Breast epithelium (tissue), 4 donors: ENCODE results near the gene TPST1. TPM values are rescaled to one million over a fixed set of nuclear protein-coding genes. Genes with fewer than 3 reads are reported as not detected.

Experiments
- DNase-seq, 2 donors: peaks; one replicate each; pipeline ENCODE4 v3.0.0-alpha.2; 2019; ENCODE audit warnings: low spot score in 2 of 2
- H3K27ac ChIP-seq, 2 donors: fragments of 200-600 bp; sonication (generic) in 1 of 2; one replicate each; pipeline ENCODE4 v1.5.1; 2016 to 2019; ENCODE audit warnings: mild to moderate bottlenecking in 1 of 2
- H3K27me3 ChIP-seq, 2 donors: fragments of 200-600 bp; sonication (generic) in 1 of 2; one replicate each; pipeline versions ENCODE4 v1.5.1 to v1.6.0; 2017 to 2019; ENCODE audit warnings: control low read depth in 1 of 2, mild to moderate bottlenecking in 1 of 2
- H3K36me3 ChIP-seq: fragments of 200-600 bp; one replicate; pipeline ENCODE4 v1.5.1; 2019
- H3K4me1 ChIP-seq, 2 donors: fragments of 200-600 bp; sonication (generic); one replicate each; pipeline ENCODE4 v1.5.1; 2016 to 2019; ENCODE audit warnings: control low read depth in 1 of 2
- H3K4me3 ChIP-seq, 3 donors: fragments of 200-600 bp; sonication (generic); 1 replicate in 2 of 3; 2 replicates in 1 of 3; pipeline ENCODE4 v1.5.1; 2016 to 2019; ENCODE audit warnings: mild to moderate bottlenecking in 3 of 3, moderate library complexity in 2 of 3
- H3K9me3 ChIP-seq, 2 donors: fragments of 200-600 bp; sonication (generic) in 1 of 2; one replicate each; pipeline ENCODE4 v1.5.1; 2016 to 2019; ENCODE audit warnings: control low read depth in 1 of 2
- POLR2A ChIP-seq: fragments of 450-650 bp; IDR thresholded peaks from one replicate; pipeline ENCODE4 v1.6.1; 2016; ENCODE audit warnings: antibody characterized with exemption, mild to moderate bottlenecking, moderate library complexity
- POLR2AphosphoS5 ChIP-seq, 3 donors: sonication (generic); formaldehyde crosslinking; IDR thresholded peaks; one replicate each; pipeline ENCODE4 v1.6.1; 2017; ENCODE audit warnings: antibody characterized with exemption in 3 of 3
- intact Hi-C: fragments of 100-400 bp; cut with DNase I; formaldehyde crosslinking; loops from one replicate; pipeline ENCODE4 v1.15.1; 2023; ENCODE audit warnings: low total_unique reads
- total RNA-seq, 3 donors: library from RNA; depleted of rRNA; stranded (reverse); fragments of >200 nt; gene quantifications; one replicate each; pipeline ENCODE4 v1.1.0, GENCODE V29; 2016
- TF ChIP-seq, protein P1 (sequence below), 3 donors: fragments of 450-650 bp; IDR thresholded peaks; one replicate each; pipeline ENCODE4 v1.5.1; 2016 to 2017; ENCODE audit warnings: antibody characterized with exemption in 3 of 3, mild to moderate bottlenecking in 3 of 3, moderate library complexity in 3 of 3

The TPST1 gene
- total RNA-seq, 3 donors from 2014 or later, result 23.2 to 34.4 (median 23.3) TPM

DNA sequence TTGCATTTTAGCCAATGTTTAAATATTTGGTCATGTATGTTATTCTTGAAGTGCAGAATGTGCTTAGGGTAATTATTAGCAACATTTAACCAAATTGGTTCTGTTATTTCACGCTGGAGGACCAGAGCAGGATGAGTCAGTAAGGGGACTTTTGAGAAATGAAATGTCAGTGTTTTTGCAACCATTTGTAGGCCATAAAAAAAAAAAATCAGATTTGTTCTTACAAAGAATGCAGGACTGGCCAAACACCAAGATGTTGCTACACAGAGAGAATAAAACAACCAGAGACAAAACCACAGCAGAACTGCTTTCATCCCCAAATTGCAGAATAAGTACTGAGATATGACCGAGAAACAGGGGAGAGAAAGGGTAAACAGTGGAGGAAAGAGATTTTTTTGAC is 62.1 kb downstream of the TPST1 start:
- H3K27me3 ChIP-seq, result no peaks in the 10 kb centered on the region
- H3K9me3 ChIP-seq, result peaks cover 11 to 17% of the 10 kb centered on the region in 2 donors
- peak in 1 of 2 donors; percentile 21 for DNase-seq
- no peaks in the 10 kb centered on the region for H3K36me3 ChIP-seq
- H3K4me1 ChIP-seq, result no peaks in the 10 kb centered on the region
- intact Hi-C loops, result no loop called here
- peak overlapping the region; percentile 37 to 68 for H3K27ac ChIP-seq
- H3K4me3 ChIP-seq, result no peak overlapping the region
- TF ChIP-seq, protein P1, sequence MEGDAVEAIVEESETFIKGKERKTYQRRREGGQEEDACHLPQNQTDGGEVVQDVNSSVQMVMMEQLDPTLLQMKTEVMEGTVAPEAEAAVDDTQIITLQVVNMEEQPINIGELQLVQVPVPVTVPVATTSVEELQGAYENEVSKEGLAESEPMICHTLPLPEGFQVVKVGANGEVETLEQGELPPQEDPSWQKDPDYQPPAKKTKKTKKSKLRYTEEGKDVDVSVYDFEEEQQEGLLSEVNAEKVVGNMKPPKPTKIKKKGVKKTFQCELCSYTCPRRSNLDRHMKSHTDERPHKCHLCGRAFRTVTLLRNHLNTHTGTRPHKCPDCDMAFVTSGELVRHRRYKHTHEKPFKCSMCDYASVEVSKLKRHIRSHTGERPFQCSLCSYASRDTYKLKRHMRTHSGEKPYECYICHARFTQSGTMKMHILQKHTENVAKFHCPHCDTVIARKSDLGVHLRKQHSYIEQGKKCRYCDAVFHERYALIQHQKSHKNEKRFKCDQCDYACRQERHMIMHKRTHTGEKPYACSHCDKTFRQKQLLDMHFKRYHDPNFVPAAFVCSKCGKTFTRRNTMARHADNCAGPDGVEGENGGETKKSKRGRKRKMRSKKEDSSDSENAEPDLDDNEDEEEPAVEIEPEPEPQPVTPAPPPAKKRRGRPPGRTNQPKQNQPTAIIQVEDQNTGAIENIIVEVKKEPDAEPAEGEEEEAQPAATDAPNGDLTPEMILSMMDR (IDR thresholded peaks at IDR 0.05), result no peak
- TF ChIP-seq POLR2AphosphoS5 (IDR thresholded peaks at IDR 0.05), result no peak
- no peak for TF ChIP-seq POLR2A

DNA sequence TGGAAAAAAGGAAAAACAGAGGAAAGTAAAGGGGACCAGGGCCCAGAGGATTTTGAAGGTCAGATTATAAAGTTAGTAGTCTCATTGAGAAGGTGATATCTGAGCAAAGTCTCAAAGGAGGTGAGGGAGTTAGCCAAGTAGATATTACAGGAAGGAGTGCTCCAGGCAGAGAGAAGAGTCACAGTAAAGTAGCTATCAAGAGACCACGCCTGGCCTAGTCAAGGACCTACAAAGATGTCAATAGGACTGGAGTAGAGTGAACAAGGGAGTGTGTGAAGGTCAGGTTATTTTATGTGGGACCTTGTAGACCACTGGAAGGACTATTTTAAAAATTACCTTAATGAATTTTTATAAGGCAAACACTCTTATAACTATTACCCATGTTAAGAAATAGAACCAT is 64.8 kb downstream of the TPST1 start:
- no peak for DNase-seq
- Histone ChIP-seq H3K27me3 (no peaks in the 10 kb centered on the region), H3K36me3 (no peaks in the 10 kb centered on the region), H3K4me3 (no peak overlapping the region), H3K27ac (no peak overlapping the region), H3K9me3 (peaks cover 10 to 13% of the 10 kb centered on the region in 2 donors), H3K4me1 (no peaks in the 10 kb centered on the region)
- intact Hi-C loops, result no loop called here
- TF ChIP-seq POLR2A, result no peak
- TF ChIP-seq, protein P1 (IDR thresholded peaks at IDR 0.05), result no peak
- TF ChIP-seq POLR2AphosphoS5 (IDR thresholded peaks at IDR 0.05), result no peak

DNA sequence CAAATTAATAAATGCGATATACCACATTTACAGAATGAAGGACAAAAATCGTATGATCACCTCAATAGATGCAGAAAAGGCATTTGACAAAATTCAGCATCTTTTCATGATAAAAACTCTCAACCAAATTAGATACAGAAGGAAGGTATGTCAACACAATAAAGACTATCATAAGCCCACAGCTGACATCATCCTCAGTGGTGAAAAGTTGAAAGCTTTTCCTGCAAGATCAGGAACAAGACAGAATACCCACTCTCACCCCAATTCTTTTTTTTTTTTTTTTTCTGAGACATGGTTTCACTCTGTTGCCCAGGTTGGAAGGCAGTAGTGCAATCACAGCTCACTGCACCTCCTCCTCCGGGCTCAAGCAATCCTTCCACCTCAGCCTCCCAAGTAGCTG is 67.2 kb downstream of the TPST1 start:
- H3K27ac ChIP-seq, result no peak overlapping the region
- no peaks in the 10 kb centered on the region for H3K27me3 ChIP-seq
- no peaks in the 10 kb centered on the region for H3K4me1 ChIP-seq
- H3K9me3 ChIP-seq, result no peaks in the 10 kb centered on the region
- no peaks in the 10 kb centered on the region for H3K36me3 ChIP-seq
- intact Hi-C loops, result no loop called here
- H3K4me3 ChIP-seq, result no peak overlapping the region
- TF ChIP-seq, protein P1 (IDR thresholded peaks at IDR 0.05), result no peak
- TF ChIP-seq POLR2A, result no peak
- no peak for DNase-seq

DNA sequence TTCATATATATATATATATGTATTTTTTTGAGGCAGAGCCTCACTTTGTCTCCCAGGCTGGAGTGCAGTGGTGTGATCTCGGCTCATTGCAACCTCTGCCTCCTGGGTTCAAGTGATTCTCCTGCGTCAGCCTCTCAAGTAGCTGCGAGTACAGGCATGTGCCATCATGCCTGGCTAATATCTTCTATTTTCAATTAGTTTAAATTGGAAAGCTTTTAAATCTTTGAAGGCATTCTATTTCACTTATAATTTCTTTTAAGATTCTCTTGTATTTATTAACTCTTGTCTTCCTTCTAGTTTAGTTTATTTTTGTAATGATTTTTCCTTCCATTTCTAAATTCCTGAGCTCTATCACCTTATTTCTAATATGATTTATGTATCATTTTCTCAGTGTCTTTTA is 71.2 kb downstream of the TPST1 start:
- no peaks in the 10 kb centered on the region for H3K9me3 ChIP-seq
- no peak overlapping the region for H3K4me3 ChIP-seq
- no peak for DNase-seq
- TF ChIP-seq, protein P1 (IDR thresholded peaks at IDR 0.05), result no peak
- TF ChIP-seq POLR2AphosphoS5 (IDR thresholded peaks at IDR 0.05) (no peak), POLR2A (no peak)
- no peak overlapping the region for H3K27ac ChIP-seq
- intact Hi-C loops, result no loop called here
- no peaks in the 10 kb centered on the region for H3K4me1 ChIP-seq
- H3K36me3 ChIP-seq, result no peaks in the 10 kb centered on the region
- no peaks in the 10 kb centered on the region for H3K27me3 ChIP-seq

DNA sequence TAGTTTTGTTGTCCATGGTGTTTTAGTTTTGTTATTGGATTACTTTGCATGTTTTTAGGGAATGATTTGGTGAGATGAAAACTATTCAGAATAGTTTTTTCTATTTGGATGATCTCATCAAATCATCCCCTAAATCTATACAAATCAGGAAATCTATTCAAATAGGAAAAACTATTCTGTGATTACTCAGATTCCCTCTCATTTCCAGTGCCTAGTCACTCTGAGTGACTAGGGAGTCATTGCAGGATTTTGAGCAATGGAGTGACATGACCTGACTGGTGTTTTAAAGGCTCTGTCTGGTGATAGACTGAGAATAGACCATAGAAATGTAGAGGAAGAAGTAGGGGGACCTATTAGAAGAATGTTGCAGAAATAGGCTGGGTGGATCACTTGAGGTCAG is 72.4 kb downstream of the TPST1 start:
- Histone ChIP-seq H3K9me3 (no peaks in the 10 kb centered on the region), H3K36me3 (no peaks in the 10 kb centered on the region), H3K4me3 (no peak overlapping the region), H3K27me3 (no peaks in the 10 kb centered on the region), H3K4me1 (no peaks in the 10 kb centered on the region), H3K27ac (no peak overlapping the region)
- intact Hi-C loops, result no loop called here
- no peak for DNase-seq
- no peak for TF ChIP-seq POLR2AphosphoS5 (IDR thresholded peaks at IDR 0.05)
- TF ChIP-seq POLR2A, result no peak
- TF ChIP-seq, protein P1 (IDR thresholded peaks at IDR 0.05), result no peak
